Osteoblast (primary cell): ENCODE results near the gene SMYD1. TPM values are rescaled to one million over a fixed set of nuclear protein-coding genes. Genes with fewer than 3 reads are reported as not detected.

ENCODE experiments used
- DNase-seq: peaks from one replicate; pipeline ENCODE4 v3.0.0; 2011; ENCODE audit warnings: low spot score, mixed read lengths; ENCODE audit not compliant: insufficient read length; ENCODE audit errors: missing footprints
- H2AFZ ChIP-seq: 2 replicates; pipeline ENCODE4 v1.6.0; 2011; ENCODE audit warnings: mild to moderate bottlenecking, low read length
- H3K27ac ChIP-seq: 2 replicates; pipeline ENCODE4 v1.5.1; 2011; ENCODE audit warnings: mild to moderate bottlenecking, low read depth, low read length, moderate library complexity
- H3K27me3 ChIP-seq: 2 replicates; pipeline ENCODE4 v1.6.0; 2012; ENCODE audit warnings: mild to moderate bottlenecking, control low read depth, inconsistent platforms, low read length, moderate library complexity; ENCODE audit not compliant: insufficient read depth
- H3K36me3 ChIP-seq: 2 replicates; pipeline ENCODE4 v1.5.1; 2011; ENCODE audit warnings: mild to moderate bottlenecking, low read length, control low read depth, moderate library complexity; ENCODE audit not compliant: insufficient read depth
- H3K4me1 ChIP-seq: 2 replicates; pipeline ENCODE4 v1.5.1; 2011; ENCODE audit warnings: mild to moderate bottlenecking, low read length, control low read depth, moderate library complexity; ENCODE audit not compliant: insufficient read depth
- H3K4me2 ChIP-seq: 2 replicates; pipeline ENCODE4 v1.6.0; 2011; ENCODE audit warnings: mild to moderate bottlenecking, low read length; ENCODE audit not compliant: insufficient read depth
- H3K4me3 ChIP-seq: fragments of 200-600 bp; sonication (generic); 3 replicates; pipeline ENCODE4 v1.5.1; 2012; ENCODE audit warnings: mild to moderate bottlenecking, low read length, inconsistent platforms; ENCODE audit not compliant: insufficient read depth
- H3K79me2 ChIP-seq: 2 replicates; pipeline ENCODE4 v1.6.0; 2012; ENCODE audit warnings: mild to moderate bottlenecking, low read length, control low read depth, inconsistent platforms; ENCODE audit not compliant: insufficient read depth
- H3K9me3 ChIP-seq: 2 replicates; pipeline ENCODE4 v1.5.1; 2011; ENCODE audit warnings: low read depth, low read length, control low read depth
- H4K20me1 ChIP-seq: 2 replicates; pipeline ENCODE4 v1.6.0; 2012; ENCODE audit warnings: mild to moderate bottlenecking, low read length, control low read depth; ENCODE audit not compliant: insufficient read depth
- total RNA-seq: library from RNA; depleted of rRNA; stranded (reverse); fragments of >200 nt; gene quantifications from 2 replicates; pipeline ENCODE4 v1.2.3, GENCODE V29; 2012
- TF ChIP-seq, protein P1 (sequence below): IDR thresholded peaks from 2 replicates; pipeline ENCODE4 v1.5.1; 2011; ENCODE audit warnings: mild to moderate bottlenecking, low read depth, low read length, moderate library complexity; ENCODE audit errors: extremely low read depth

The SMYD1 gene
- total RNA-seq, 1 donor: not detected

DNA sequence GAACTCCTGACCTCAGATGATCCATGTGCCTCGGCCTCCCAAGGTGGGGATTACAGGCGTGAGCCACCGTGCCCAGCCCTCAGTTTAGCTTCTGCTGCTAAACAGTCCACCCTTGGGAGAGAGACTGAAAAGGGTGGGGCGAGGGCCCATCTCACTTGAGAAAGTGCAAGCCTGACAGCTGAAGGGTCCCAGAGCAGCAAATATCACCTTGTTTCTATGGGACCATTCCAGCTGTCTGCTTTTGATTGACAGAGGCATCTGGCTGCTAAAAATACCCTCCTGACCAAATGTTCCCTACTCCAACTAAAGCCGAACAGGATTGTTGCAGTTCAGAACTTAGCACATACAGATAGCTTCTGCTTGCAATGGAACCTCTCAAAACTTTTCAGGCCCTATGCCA, 436 bp upstream of the SMYD1 start:
- DNase-seq: no peak
- H2AFZ ChIP-seq: no peak overlapping the region
- no peaks in the 10 kb centered on the region for H3K9me3 ChIP-seq
- no peaks in the 10 kb centered on the region for H3K79me2 ChIP-seq
- H4K20me1 ChIP-seq: no peaks in the 10 kb centered on the region
- H3K4me1 ChIP-seq: no peaks in the 10 kb centered on the region
- H3K4me2 ChIP-seq: no peak overlapping the region
- H3K36me3 ChIP-seq: no peaks in the 10 kb centered on the region
- no peaks in the 10 kb centered on the region for H3K27me3 ChIP-seq
- TF ChIP-seq, protein P1, sequence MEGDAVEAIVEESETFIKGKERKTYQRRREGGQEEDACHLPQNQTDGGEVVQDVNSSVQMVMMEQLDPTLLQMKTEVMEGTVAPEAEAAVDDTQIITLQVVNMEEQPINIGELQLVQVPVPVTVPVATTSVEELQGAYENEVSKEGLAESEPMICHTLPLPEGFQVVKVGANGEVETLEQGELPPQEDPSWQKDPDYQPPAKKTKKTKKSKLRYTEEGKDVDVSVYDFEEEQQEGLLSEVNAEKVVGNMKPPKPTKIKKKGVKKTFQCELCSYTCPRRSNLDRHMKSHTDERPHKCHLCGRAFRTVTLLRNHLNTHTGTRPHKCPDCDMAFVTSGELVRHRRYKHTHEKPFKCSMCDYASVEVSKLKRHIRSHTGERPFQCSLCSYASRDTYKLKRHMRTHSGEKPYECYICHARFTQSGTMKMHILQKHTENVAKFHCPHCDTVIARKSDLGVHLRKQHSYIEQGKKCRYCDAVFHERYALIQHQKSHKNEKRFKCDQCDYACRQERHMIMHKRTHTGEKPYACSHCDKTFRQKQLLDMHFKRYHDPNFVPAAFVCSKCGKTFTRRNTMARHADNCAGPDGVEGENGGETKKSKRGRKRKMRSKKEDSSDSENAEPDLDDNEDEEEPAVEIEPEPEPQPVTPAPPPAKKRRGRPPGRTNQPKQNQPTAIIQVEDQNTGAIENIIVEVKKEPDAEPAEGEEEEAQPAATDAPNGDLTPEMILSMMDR: no peak
- H3K27ac ChIP-seq: no peak overlapping the region
- H3K4me3 ChIP-seq: no peak overlapping the region

DNA sequence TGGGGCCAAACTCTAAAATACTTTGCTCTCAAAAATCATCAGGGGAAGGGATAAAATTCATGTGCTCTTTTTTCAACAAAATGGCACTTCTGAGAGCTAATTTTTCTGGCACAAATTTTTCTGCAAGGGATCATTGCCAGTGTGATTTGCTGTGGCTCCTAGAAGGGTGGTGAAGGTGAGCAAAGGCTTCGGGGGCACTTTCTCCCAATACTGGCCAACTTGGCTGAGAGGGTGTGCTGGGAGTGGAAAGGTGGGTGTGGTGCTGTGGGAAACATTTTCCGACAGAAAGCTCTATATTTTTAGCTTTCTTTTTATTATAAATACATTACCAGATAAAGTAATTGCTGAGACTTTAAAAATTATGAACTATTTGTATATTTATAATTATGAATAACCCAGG, 419 bp downstream of the SMYD1 start:
- no peaks in the 10 kb centered on the region for H4K20me1 ChIP-seq
- DNase-seq: no peak
- no peak overlapping the region for H3K27ac ChIP-seq
- no peaks in the 10 kb centered on the region for H3K9me3 ChIP-seq
- H3K4me3 ChIP-seq: no peak overlapping the region
- no peak overlapping the region for H2AFZ ChIP-seq
- H3K36me3 ChIP-seq: no peaks in the 10 kb centered on the region
- no peaks in the 10 kb centered on the region for H3K27me3 ChIP-seq
- no peaks in the 10 kb centered on the region for H3K4me1 ChIP-seq
- no peaks in the 10 kb centered on the region for H3K79me2 ChIP-seq
- TF ChIP-seq, protein P1: no peak
- H3K4me2 ChIP-seq: no peak overlapping the region

DNA sequence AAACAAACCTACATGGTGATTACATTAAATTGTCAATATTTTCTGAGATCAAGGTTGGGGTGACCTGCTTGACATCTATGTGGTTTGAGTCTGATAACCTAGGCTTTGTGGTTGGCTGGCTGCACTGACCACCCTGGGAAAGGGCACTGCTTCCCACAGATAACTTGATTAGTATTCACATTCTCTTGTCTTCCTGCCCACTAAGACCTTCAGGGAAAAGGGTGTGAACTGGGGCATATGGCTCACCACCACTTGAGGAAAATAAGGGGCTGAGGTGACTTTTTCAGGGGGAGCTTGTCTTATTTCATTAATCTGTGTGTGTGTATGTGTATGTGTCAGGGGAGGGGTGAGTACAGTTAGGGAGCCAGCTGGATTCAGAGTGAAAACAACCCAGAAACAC, 1.5 kb downstream of the SMYD1 start:
- no peaks in the 10 kb centered on the region for H3K36me3 ChIP-seq
- TF ChIP-seq, protein P1: no peak
- no peak overlapping the region for H3K4me3 ChIP-seq
- H4K20me1 ChIP-seq: no peaks in the 10 kb centered on the region
- no peak for DNase-seq
- H3K27me3 ChIP-seq: no peaks in the 10 kb centered on the region
- H2AFZ ChIP-seq: no peak overlapping the region
- H3K79me2 ChIP-seq: no peaks in the 10 kb centered on the region
- H3K9me3 ChIP-seq: no peaks in the 10 kb centered on the region
- no peak overlapping the region for H3K27ac ChIP-seq
- H3K4me1 ChIP-seq: no peaks in the 10 kb centered on the region
- no peak overlapping the region for H3K4me2 ChIP-seq

DNA sequence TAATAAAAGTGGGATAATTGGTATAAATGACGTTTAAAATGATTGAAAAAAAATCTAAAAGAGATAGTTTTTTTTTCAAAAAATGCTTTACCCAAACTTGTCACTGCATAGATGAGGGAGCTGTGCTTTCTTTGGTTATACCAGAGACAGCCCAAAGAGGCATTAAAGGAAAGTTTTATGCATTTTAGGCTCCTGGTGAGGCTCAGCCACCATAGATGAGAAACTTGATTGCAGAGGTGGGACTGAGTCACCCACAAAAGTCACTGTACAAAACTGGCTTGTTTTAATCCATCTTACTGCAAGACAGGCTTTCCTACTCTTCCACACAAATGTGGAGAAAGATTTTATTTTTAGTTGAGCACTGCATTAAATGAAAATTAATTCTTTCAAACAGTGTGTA, 2.4 kb downstream of the SMYD1 start:
- no peaks in the 10 kb centered on the region for H3K9me3 ChIP-seq
- no peak for DNase-seq
- no peak overlapping the region for H3K4me3 ChIP-seq
- no peaks in the 10 kb centered on the region for H3K79me2 ChIP-seq
- no peaks in the 10 kb centered on the region for H4K20me1 ChIP-seq
- H3K27ac ChIP-seq: no peak overlapping the region
- TF ChIP-seq, protein P1: no peak
- H3K4me1 ChIP-seq: peaks cover 3% of the 10 kb centered on the region
- no peaks in the 10 kb centered on the region for H3K27me3 ChIP-seq
- H3K36me3 ChIP-seq: no peaks in the 10 kb centered on the region
- H3K4me2 ChIP-seq: no peak overlapping the region
- H2AFZ ChIP-seq: no peak overlapping the region
